Activated CD8-positive, alpha-beta T cell treated with anti-CD3 and anti-CD28 coated beads, Interleukin-2, amount 10 ng/mL, durations not matched to agents 7 days and 5 days (primary cell): ENCODE results near the gene SPATA6. TPM values are rescaled to one million over a fixed set of nuclear protein-coding genes. Genes with fewer than 3 reads are reported as not detected.

Source experiments
- total RNA-seq, 2 experiments: library from RNA; stranded (reverse); gene quantifications; one replicate each; pipeline ENCODE4 v1.2.3, GENCODE V29; 2021

The SPATA6 gene
- total RNA-seq, 2 experiments from 2014 or later = 0.89 to 0.95 TPM

Other genes starting within 250 kb of the SPATA6 start
- not detected for gene SLC5A9, start 249.5 kb downstream of the SPATA6 start, total RNA-seq